ENCODE data around the gene KANSL2.

GRCh38 chr12:48680861-48681260 is 1.2 kb downstream of the KANSL2 start:
- TF ChIP-seq CTCF (IDR thresholded peaks at IDR 0.05; ENCODE audit: low read depth, low read length) (no peak), POLR2A (IDR thresholded peaks at IDR 0.05; ENCODE audit: extremely low read depth, insufficient read length) (no peak), MYC (IDR thresholded peaks at IDR 0.05; ENCODE audit: low read depth, low read length) (no peak)
